Skeletal muscle tissue (tissue), 5 donors: ENCODE results near the gene PITPNB. TPM values are rescaled to one million over a fixed set of nuclear protein-coding genes. Genes with fewer than 3 reads are reported as not detected.
A peak's percentile ranks its signal among the peaks of the same experiment; 100 is the strongest.

Experiments
- H3K27ac ChIP-seq: one replicate; pipeline ENCODE4 v1.7.0; 2013; ENCODE audit warnings: mild to moderate bottlenecking, low read depth, low read length, inconsistent platforms
- H3K27me3 ChIP-seq, 3 donors: one replicate each; pipeline ENCODE4 v1.7.0; 2013; ENCODE audit warnings: low read length in 3 of 3; ENCODE audit not compliant: control insufficient read depth in 3 of 3, insufficient read depth in 3 of 3
- H3K36me3 ChIP-seq, 3 donors: one replicate each; pipeline ENCODE4 v1.7.0; 2013; ENCODE audit warnings: low read length in 3 of 3; ENCODE audit not compliant: control insufficient read depth in 3 of 3, insufficient read depth in 3 of 3
- H3K4me1 ChIP-seq, 3 donors: one replicate each; pipeline ENCODE4 v1.7.0; 2013; ENCODE audit warnings: low read length in 3 of 3, mild to moderate bottlenecking in 3 of 3; ENCODE audit not compliant: control insufficient read depth in 3 of 3, insufficient read depth in 3 of 3
- H3K4me3 ChIP-seq, 3 donors: one replicate each; pipeline ENCODE4 v1.7.0; 2013; ENCODE audit warnings: low read length in 3 of 3
- H3K9ac ChIP-seq, 3 donors: one replicate each; pipeline ENCODE4 v1.7.0; 2013; ENCODE audit warnings: low read length in 3 of 3, mild to moderate bottlenecking in 3 of 3, moderate library complexity in 2 of 3, low read depth in 1 of 3
- H3K9me3 ChIP-seq, 3 donors: one replicate each; pipeline ENCODE4 v1.7.0; 2013; ENCODE audit warnings: low read length in 3 of 3; ENCODE audit not compliant: control insufficient read depth in 3 of 3
- small RNA-seq: library from RNA; depleted of rRNA; stranded (forward); fragments of <200 nt; gene quantifications from one replicate; pipeline ENCODE3, GENCODE V24; 2014
- total RNA-seq: library from RNA; depleted of rRNA; stranded (reverse); fragments of >200 nt; gene quantifications from one replicate; pipeline ENCODE4 v1.2.3, GENCODE V29; 2014
- donor health status: Osteomylitis.

Gene PITPNB
- total RNA-seq, 1 donor from 2014 or later, result 36.5 TPM

GRCh38 chr22:27809226-27809603 is 109.8 kb downstream of the PITPNB start:
- H3K9me3 ChIP-seq, result no peaks in the 10 kb centered on the region
- H3K36me3 ChIP-seq, result no peaks in the 10 kb centered on the region
- H3K4me1 ChIP-seq, result peaks cover 17 to 34% (median 30%) of the 10 kb centered on the region in 3 donors
- H3K27me3 ChIP-seq, result no peaks in the 10 kb centered on the region
- H3K4me3 ChIP-seq, result no peak overlapping the region
- no peak overlapping the region for H3K27ac ChIP-seq
- H3K9ac ChIP-seq, result peak overlapping the region in 1 of 3 donors; percentile 16

- Histone ChIP-seq H3K9ac (peak overlapping the region in 1 of 3 donors; percentile 16), H3K27ac (no peak overlapping the region), H3K4me1 (peaks cover 21 to 35% (median 32%) of the 10 kb centered on the region in 3 donors), H3K36me3 (no peaks in the 10 kb centered on the region), H3K27me3 (no peaks in the 10 kb centered on the region), H3K9me3 (no peaks in the 10 kb centered on the region), H3K4me3 (no peak overlapping the region)
Observed at GRCh38 chr22:27808451-27809225, 110.4 kb downstream of the PITPNB start.

- H3K9me3 ChIP-seq, result no peaks in the 10 kb centered on the region
- no peak overlapping the region for H3K4me3 ChIP-seq
- H3K4me1 ChIP-seq, result peaks cover 28 to 35% (median 28%) of the 10 kb centered on the region in 3 donors
- H3K36me3 ChIP-seq, result no peaks in the 10 kb centered on the region
- no peaks in the 10 kb centered on the region for H3K27me3 ChIP-seq
- H3K9ac ChIP-seq, result no peak overlapping the region
- no peak overlapping the region for H3K27ac ChIP-seq
Observed at GRCh38 chr22:27805841-27806240, 113.2 kb downstream of the PITPNB start.

GRCh38 chr22:27804470-27805297 is 114.4 kb downstream of the PITPNB start:
- peaks cover 0 to 5% (median 0%) of the 10 kb centered on the region in 3 donors for H3K36me3 ChIP-seq
- no peaks in the 10 kb centered on the region for H3K9me3 ChIP-seq
- H3K4me3 ChIP-seq, result peak overlapping the region in 2 of 3 donors; percentile 13 to 55
- H3K4me1 ChIP-seq, result peaks cover 20 to 32% (median 26%) of the 10 kb centered on the region in 3 donors
- no peak overlapping the region for H3K27ac ChIP-seq
- H3K9ac ChIP-seq, result peak overlapping the region in 1 of 3 donors; percentile 50
- H3K27me3 ChIP-seq, result no peaks in the 10 kb centered on the region

GRCh38 chr22:27803841-27804415 is 115.1 kb downstream of the PITPNB start:
- Histone ChIP-seq H3K9me3 (no peaks in the 10 kb centered on the region), H3K27ac (no peak overlapping the region), H3K4me1 (peaks cover 17 to 30% (median 30%) of the 10 kb centered on the region in 3 donors), H3K4me3 (no peak overlapping the region), H3K36me3 (peaks cover 0 to 5% (median 0%) of the 10 kb centered on the region in 3 donors), H3K27me3 (no peaks in the 10 kb centered on the region), H3K9ac (peak overlapping the region in 1 of 3 donors; percentile 50)

GRCh38 chr22:27802346-27803073 is 116.5 kb downstream of the PITPNB start:
- H3K27me3 ChIP-seq, result peaks cover 0 to 3% (median 0%) of the 10 kb centered on the region in 3 donors
- peaks cover 0 to 9% (median 0%) of the 10 kb centered on the region in 3 donors for H3K36me3 ChIP-seq
- peaks cover 13 to 34% (median 31%) of the 10 kb centered on the region in 3 donors for H3K4me1 ChIP-seq
- H3K9me3 ChIP-seq, result no peaks in the 10 kb centered on the region
- H3K4me3 ChIP-seq, result peak overlapping the region; percentile 77 to 89 (median 86)
- peak overlapping the region; percentile 74 to 95 (median 74) for H3K9ac ChIP-seq
- H3K27ac ChIP-seq, result peak overlapping the region; percentile 88

Small RNA genes within 50 kb of the gene (small RNA-seq; reads per million reads assigned to genes)
- 0.09 reads per million for gene MIR3199-1
- gene RF02198, result not detected

Other genes starting within 250 kb of the PITPNB start
- 2.6 TPM for gene MN1, start 117.5 kb downstream of the PITPNB start, total RNA-seq